ENCODE results near the gene PLEKHA1.

- TF ChIP-seq CTCF (conservative IDR thresholded peaks at IDR 0.05; ENCODE audit: low read depth, low read length): no peak
- peak; percentile 75 for TF ChIP-seq EZH2 (IDR thresholded peaks at IDR 0.05; ENCODE audit: borderline replicate concordance, low read depth, low read length, poor library complexity, severe bottlenecking)
These were observed 86.4 kb downstream of the PLEKHA1 start for GRCh38 chr10:122460891-122461293.

All from A673 (cell line).